Putamen (tissue), 1 donor: ENCODE measurements around the gene RBM5.
"Not testable (repeated sequence)": the region's sequence is repeated elsewhere in the genome, so short reads cannot be mapped to it uniquely, and the experiment has no call there.

ENCODE experiments used
- DNase-seq: peaks from one replicate; pipeline ENCODE4 v3.0.0-alpha.2; 2016; ENCODE audit warnings: low spot score

The RBM5 gene

GRCh38 chr3:50088725-50089608 is at the start of gene RBM5:
Gene RBM5 (plus strand): TSS chr3:50088919. CDS start chr3:50090435, 1,516 bp downstream.
- DNase-seq, result peak; percentile 94

DNA sequence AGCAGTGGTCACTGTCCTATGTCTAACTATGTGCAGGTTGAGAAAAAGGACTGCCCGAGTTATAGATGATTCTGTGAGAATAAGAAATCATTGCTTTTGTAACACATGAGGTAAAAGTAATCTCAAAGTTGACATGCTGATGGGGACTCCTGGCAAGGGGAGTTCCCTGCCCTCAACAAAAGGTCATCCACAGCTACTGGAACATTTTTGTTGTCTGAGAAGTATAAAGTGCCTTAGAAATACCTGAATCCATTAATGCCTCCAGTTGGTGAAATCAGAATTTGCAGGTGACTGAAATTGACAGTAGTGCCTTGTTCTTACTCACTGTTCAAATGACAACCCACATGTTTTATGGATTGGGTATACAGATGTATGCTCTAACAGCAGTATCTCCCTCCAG is 43.7 kb upstream of the RBM5 start:
- no peak for DNase-seq

GRCh38 chr3:50047426-50047825 is 41.3 kb upstream of the RBM5 start:
- DNase-seq, result no peak

DNA sequence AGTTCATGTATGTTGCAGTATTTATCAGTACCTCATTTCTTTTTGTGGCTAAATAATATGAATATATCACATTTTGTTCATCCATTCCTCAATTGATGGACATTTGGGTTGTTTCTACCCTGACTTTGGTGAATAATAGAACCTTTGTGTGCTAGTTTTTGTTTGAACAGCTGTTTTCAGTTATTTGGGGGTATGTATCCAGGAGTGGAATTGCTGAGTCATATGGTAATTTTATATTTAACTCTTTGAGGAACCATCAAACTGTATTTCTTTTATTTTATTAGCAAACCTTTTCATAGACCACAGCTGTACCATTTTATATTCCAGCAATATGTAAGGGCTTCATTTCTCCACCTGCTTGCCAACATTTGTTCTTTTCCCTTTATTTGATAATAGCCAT is 38.4 kb upstream of the RBM5 start:
- DNase-seq, result no peak

DNA sequence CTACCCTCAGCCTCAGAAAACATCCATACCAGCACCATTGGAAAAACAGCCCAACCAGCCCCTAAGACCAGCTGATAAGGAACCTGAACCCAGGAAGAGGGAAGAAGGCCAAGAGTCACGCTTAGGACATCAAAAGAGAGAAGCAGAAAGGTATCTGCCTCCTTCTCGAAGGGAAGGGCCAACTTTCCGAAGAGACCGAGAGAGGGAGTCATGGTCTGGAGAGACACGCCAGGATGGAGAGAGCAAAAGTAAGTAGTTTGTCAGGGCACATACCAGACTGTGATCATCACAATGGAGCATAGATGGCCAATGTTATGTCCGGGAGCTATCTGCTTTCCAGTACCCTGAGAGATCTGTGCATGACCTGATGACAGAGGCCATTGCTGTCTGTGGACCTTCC is 31.0 kb upstream of the RBM5 start:
- DNase-seq, result no peak

- DNase-seq, result no peak
Measured at GRCh38 chr3:50068134-50068533, 20.6 kb upstream of the RBM5 start.

DNA sequence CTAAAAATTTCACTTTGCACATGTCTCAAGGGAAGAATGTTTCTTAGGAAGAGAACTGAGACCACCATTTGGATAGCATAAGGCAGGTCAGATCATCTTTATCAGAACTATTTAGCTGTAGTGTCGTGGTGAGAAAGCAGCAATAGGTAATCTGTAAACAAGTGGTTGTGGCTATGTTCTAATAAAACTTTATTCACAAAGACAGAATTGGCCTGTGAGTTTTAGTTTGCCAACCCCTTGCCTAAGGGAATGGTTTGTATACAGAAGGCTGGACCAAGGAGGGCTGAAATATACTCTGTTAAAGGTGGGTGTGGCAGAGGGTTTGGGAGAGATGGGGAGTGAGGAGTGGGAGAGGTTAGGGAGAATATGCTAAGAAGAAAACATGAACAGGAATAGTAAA is 10.6 kb upstream of the RBM5 start:
- no peak for DNase-seq

DNA sequence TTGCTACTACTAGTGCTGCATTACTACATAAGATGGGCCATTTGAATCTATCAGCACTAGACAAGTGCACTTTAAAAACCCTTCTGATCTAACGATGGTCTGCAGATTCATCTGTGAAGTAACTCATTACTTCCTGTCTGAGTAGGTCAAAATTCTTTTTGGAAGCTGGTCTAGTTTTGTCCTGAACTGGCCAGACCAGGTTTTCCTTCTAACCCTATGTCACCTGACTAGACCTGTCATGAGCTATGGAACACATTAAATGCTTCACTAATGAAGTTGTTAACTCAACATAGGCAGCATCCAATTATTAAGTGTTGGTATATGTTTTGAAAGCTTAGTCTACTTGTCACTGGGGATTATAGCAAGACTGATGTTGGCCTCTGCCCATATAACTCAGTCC is 10.1 kb upstream of the RBM5 start:
- no peak for DNase-seq

GRCh38 chr3:50084951-50085350 is 3.8 kb upstream of the RBM5 start:
- not testable (repeated sequence) for DNase-seq

- DNase-seq, result no peak
Measured at GRCh38 chr3:50089609-50089945, 858 bp downstream of the RBM5 start.

GRCh38 chr3:50090984-50091383 is 2.3 kb downstream of the RBM5 start:
- DNase-seq, result no peak

GRCh38 chr3:50095352-50095998 is 6.8 kb downstream of the RBM5 start:
- DNase-seq, result no peak

- no peak for DNase-seq
Measured at GRCh38 chr3:50100386-50100785, 11.7 kb downstream of the RBM5 start.

GRCh38 chr3:50100956-50101845 is 12.5 kb downstream of the RBM5 start:
- DNase-seq, result peak; percentile 64

DNA sequence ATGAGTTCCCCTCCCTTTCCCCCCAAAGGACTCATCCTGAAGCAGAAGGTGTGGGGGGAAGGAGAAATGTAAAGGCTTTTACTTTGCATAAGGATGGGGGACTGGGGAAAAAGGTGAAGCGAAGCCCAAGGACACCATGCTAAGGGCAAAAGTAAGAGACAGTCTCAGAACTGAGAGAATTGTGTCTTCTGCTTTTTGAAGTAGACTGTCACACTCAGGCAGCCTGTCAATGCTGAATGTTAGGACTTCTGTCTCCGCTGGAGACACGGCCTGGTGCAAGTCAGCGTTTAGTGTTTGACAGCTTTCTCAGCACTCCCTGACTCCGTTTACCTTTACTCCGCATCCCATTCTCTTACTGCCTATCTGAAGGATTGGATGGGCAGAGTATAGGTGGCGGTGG is 13.8 kb downstream of the RBM5 start:
- DNase-seq, result no peak

DNA sequence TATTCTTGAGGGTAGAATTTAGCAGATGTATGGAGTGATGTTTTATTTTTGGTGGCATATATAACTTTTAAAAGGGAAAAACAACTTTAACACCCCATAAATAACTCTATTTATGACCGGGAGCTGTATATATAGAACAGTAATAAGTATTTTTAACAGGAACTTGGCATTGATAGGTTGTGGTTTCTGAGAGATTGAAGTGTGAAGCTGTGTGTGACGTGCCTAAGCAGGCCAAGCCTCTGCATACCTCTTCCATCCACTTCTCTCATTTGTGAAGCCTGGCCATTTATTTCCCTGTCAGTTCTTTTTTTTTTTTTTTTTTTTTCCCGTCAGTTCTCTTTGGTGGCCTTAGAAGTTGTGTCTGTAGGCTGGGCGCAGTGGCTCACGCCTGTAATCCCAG is 23.0 kb downstream of the RBM5 start:
- no peak for DNase-seq

- DNase-seq, result no peak
Measured at GRCh38 chr3:50112462-50112861, 23.7 kb downstream of the RBM5 start.

- DNase-seq, result no peak
Measured at GRCh38 chr3:50117120-50117519, 28.4 kb downstream of the RBM5 start.

DNA sequence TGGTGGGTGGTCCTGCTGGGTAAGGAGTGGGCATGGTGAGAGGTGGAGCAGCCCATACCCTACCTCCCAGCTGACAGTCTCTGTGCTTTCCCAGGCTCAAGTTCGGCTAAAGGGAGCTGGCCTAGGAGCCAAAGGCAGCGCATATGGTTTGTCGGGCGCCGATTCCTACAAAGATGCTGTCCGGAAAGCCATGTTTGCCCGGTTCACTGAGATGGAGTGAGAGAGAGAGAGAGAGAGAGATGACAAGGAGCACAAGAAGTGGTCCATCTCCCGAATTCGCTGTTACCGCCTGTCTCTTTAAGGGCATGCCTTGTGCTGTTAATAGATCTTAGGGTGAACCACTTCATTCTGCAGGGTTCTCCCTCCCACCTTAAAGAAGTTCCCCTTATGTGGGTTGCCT is 29.5 kb downstream of the RBM5 start:
- DNase-seq, result no peak

DNA sequence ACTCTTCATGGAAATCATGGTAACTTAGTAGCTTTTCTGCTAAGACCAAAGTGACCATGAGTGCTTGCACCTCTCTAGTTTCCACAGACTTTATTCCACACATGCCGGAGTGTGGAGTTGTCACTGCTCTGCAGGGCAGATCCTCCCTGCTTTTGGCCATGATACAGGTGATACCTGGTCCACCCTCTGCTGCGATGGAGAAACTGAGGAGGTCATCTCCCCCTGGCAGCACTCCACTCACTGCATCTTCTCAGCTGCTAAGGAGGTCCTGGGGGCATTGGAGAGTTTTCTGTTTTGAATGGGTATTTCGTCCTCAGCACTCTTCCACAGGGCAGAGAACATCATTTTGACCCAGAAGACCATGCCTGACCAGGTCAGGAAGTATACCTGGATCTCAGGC is 31.1 kb downstream of the RBM5 start:
- no peak for DNase-seq

DNA sequence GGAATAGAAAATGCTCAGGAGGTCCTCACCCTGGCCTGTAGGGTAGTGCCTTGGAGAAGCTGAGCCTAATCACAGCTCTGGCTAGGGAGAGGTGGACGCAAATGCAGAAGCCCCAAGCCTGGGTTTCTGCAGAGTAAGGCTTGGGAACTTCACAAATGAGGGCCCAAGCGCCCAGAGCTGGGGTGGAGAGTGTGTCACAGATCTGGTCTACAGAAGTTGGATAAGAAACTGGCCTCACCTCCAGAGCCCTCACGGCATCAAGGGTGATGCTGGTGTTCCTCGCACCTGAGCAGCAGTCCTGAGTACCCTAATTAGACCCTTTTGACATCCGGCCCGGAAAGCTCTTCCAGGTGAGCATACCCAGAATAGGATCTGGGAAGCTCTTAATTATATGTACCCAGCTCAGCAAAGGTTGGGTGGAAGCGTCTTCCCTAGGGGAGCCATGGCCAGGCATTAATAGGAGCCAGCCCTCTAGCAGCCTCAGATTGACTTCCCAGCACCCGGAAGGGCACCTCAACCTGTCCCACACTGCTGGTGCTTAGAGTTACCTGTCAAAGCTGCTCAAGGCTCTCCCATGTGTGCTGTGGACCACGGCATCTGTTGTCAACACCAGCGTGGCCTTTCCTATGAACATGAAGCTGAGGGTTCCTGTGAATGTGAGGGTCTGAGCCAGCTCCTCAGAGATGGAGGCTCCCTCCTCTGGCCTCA is 31.8 kb downstream of the RBM5 start:
- DNase-seq, result no peak
